SH-SY5Y (cell line): ENCODE measurements around the gene MPST.

Experiments used
- GATA2 ChIP-seq: IDR thresholded peaks from 2 replicates; pipeline ENCODE4 v1.6.1; 2011; ENCODE audit warnings: mild to moderate bottlenecking, low read depth, low read length
- GATA3 ChIP-seq: IDR thresholded peaks from 2 replicates; pipeline ENCODE4 v1.6.1; 2011; ENCODE audit warnings: low read depth, mild to moderate bottlenecking, low read length, moderate library complexity

DNA sequence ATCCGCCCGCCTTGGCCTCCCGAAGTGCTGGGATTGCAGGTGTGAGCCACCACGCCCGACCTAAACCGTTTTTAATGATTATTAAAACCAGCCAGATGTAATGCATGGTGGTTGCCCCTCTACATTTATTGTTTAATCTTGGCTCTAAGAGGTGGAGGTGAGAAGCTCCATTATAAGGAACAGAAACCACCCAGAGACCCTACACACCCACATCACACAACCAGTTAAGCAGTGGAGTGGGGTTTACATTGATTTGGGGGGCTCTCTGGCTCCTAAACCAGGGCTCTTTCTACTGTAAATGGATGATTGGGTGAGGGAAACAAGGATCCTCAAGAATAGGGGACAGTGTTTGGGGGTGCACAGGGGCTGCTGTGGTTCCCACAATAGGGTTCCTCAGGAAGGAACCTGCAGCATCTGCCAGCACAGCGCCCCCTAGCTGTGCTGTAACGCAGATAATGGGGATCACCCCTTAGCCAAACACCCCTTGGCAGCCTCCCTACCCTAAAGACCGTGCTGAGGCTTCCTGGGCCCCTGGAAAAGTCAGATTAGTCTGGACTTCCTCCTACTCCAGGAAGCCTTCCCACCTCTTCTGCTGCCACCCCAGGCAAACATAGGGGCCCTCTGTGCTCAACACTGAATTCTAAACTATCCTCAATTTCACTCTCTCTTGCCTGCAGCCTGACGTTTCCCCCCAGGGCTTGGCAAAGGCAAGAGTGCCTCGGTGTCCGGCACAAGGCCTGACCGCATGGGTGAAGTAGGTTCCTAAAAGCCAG lies 2.4 kb downstream of the MPST start:
- TF ChIP-seq GATA2: no peak
- no peak for TF ChIP-seq GATA3
